HG02763 (cell line): ENCODE measurements around the gene C4B.
"Not testable (repeated sequence)": the region's sequence is repeated elsewhere in the genome, so short reads cannot be mapped to it uniquely, and the experiment has no call there.

ENCODE experiments used
- ATAC-seq: cut with Tn5 transposase; IDR thresholded peaks from one replicate; pipeline ENCODE4 v1.9.1; 2021; ENCODE audit warnings: mild to moderate bottlenecking, moderate library complexity; ENCODE audit not compliant: unreplicated experiment

Gene C4B

GRCh38 chr6:32050562-32050961 is 36.0 kb downstream of the C4B start:
- ATAC-seq, result no peak

GRCh38 chr6:32052626-32053025 is 38.0 kb downstream of the C4B start:
- ATAC-seq, result not testable (repeated sequence)

GRCh38 chr6:32053314-32053713 is 38.7 kb downstream of the C4B start:
- ATAC-seq, result not testable (repeated sequence)

GRCh38 chr6:32055756-32056155 is 41.2 kb downstream of the C4B start:
- ATAC-seq, result not testable (repeated sequence)

GRCh38 chr6:32056254-32056653 is 41.7 kb downstream of the C4B start:
- no peak for ATAC-seq

GRCh38 chr6:32057966-32058365 is 43.4 kb downstream of the C4B start:
- ATAC-seq, result no peak

- no peak for ATAC-seq
Observed at GRCh38 chr6:32058511-32058963, 43.9 kb downstream of the C4B start.

GRCh38 chr6:32060966-32061655 is 46.5 kb downstream of the C4B start:
- ATAC-seq, result no peak

GRCh38 chr6:32064706-32065105 is 50.1 kb downstream of the C4B start:
- no peak for ATAC-seq

GRCh38 chr6:32067521-32067920 is 52.9 kb downstream of the C4B start:
- not testable (repeated sequence) for ATAC-seq

GRCh38 chr6:32068315-32068714 is 53.7 kb downstream of the C4B start:
- not testable (repeated sequence) for ATAC-seq

- no peak for ATAC-seq
Observed at GRCh38 chr6:32068867-32069266, 54.3 kb downstream of the C4B start.

GRCh38 chr6:32069460-32069859 is 54.9 kb downstream of the C4B start:
- no peak for ATAC-seq

GRCh38 chr6:32069878-32070515 is 55.4 kb downstream of the C4B start:
- no peak for ATAC-seq

- ATAC-seq, result no peak
Observed at GRCh38 chr6:32070814-32071543, 56.4 kb downstream of the C4B start.

- no peak for ATAC-seq
Observed at GRCh38 chr6:32073101-32073500, 58.5 kb downstream of the C4B start.

GRCh38 chr6:32073613-32074012 is 59.0 kb downstream of the C4B start:
- ATAC-seq, result no peak

- ATAC-seq, result no peak
Observed at GRCh38 chr6:32074996-32075532, 60.5 kb downstream of the C4B start.

- no peak for ATAC-seq
Observed at GRCh38 chr6:32075781-32076180, 61.2 kb downstream of the C4B start.

- ATAC-seq, result no peak
Observed at GRCh38 chr6:32076321-32076809, 61.8 kb downstream of the C4B start.

GRCh38 chr6:32079566-32080290 is 65.1 kb downstream of the C4B start:
- no peak for ATAC-seq
